ENCODE measurements around the gene SLC7A7. TPM values are rescaled to one million over a fixed set of nuclear protein-coding genes. Genes with fewer than 3 reads are reported as not detected.
"Not testable (repeated sequence)": the region's sequence is repeated elsewhere in the genome, so short reads cannot be mapped to it uniquely, and the experiment has no call there.

SLC7A7 gene
- polyA plus RNA-seq, 1 donor: 660 TPM

DNA sequence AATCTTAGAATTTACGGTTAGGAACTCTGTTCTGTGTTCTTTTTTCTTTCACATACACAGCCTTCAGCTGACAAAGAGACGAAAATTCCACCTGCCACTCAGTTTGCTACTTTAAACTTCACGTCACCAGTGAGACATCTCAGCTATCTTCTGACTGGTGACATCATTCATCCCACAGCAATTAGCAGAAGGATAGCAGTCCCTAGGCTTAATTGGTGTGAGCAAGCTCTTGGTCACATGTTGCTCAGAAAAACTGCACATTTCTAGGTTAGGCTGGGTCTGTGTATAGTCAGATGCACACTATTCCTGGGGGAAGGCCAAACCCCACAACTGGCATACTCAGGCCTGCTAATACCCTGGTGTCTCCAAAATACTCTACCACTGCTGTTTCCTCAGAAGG lies 23.9 kb downstream of the SLC7A7 start:
- WGBS (ENCODE audit: insufficient coverage, low lambda C conversion rate): 38% methylated on average over 1 of the region's 3 CpGs

DNA sequence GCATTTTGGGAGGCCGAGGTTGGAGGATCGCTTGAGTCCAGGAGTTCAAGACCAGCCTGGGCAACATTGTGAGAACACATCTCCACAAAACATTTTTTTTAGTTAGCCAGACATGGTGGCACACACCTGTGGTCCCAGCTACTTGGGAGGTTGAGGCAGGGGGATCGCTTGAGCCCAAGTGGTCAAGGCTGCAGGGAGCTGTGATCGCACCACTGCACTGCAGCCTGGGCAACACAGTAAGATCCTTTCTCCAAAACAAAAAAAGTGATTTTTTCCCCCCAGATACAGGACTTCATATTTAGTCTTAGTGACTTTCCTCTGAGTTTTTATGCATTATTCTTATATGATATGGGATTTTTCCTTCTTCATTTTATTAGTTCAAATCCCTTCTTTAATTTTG lies 28.6 kb downstream of the SLC7A7 start:
- Histone ChIP-seq H3K4me3 (ENCODE audit: low read length) (no peak overlapping the region), H3K36me3 (ENCODE audit: control insufficient read depth, insufficient read depth, low read length) (peaks cover 3% of the 10 kb centered on the region), H3K9me3 (ENCODE audit: control insufficient read depth, low read depth, low read length) (no peaks in the 10 kb centered on the region), H3K27ac (ENCODE audit: low read length) (no peak overlapping the region), H3K4me1 (ENCODE audit: control insufficient read depth, insufficient read depth, low read length) (peaks cover 9% of the 10 kb centered on the region), H3K27me3 (ENCODE audit: control insufficient read depth, insufficient read depth, low read length) (no peaks in the 10 kb centered on the region)
- DNase-seq: no peak
- no CpG with 5 or more reads among the region's 4 CpGs for WGBS (ENCODE audit: insufficient coverage, low lambda C conversion rate)

More for the DNA sequence above, 23.9 kb downstream of the SLC7A7 start:
- Histone ChIP-seq H3K4me3 (ENCODE audit: low read length) (no peak overlapping the region), H3K27me3 (ENCODE audit: control insufficient read depth, insufficient read depth, low read length) (no peaks in the 10 kb centered on the region), H3K36me3 (ENCODE audit: control insufficient read depth, insufficient read depth, low read length) (peaks cover 7% of the 10 kb centered on the region), H3K4me1 (ENCODE audit: control insufficient read depth, insufficient read depth, low read length) (peaks cover 13% of the 10 kb centered on the region), H3K27ac (ENCODE audit: low read length) (peak overlapping the region; percentile 86), H3K9me3 (ENCODE audit: control insufficient read depth, low read depth, low read length) (no peaks in the 10 kb centered on the region)
- peak; percentile 64 to 81 for DNase-seq

DNA sequence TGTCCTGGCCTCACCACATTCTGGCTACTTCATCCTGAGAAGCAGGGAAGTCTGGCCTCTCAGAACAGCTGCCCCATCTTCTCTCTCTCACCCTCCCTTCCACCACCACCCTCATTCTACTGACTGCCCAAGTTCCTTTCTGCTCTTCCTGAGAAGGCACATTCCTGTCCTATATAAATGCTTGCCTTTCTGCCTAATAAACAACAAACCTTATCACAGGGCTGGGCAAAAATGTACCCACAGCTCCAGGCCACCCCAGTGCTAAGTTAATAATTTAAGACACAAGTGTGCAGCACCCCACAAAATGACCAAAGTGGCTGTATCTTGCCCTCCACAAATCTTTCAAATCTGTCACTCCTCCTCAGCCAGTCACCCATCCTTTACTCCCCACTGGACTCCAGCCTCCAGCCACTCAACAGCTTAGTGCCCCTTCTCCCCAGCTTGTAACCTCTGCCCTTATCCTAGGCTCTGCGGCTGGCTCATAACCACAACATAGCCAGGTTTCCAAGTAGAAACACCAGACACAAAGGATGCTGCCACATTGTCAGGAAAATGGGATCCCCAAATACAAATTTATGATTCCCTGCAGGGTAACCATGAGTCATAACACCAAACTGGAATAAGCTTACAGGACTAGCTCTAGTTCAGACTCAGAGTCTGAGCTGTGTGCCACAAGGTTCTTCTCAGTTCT lies 33.8 kb downstream of the SLC7A7 start:
- Histone ChIP-seq H3K27me3 (ENCODE audit: control insufficient read depth, insufficient read depth, low read length) (no peaks in the 10 kb centered on the region), H3K27ac (ENCODE audit: low read length) (peak overlapping the region; percentile 63), H3K4me1 (ENCODE audit: control insufficient read depth, insufficient read depth, low read length) (peaks cover 34% of the 10 kb centered on the region), H3K4me3 (ENCODE audit: low read length) (no peak overlapping the region), H3K36me3 (ENCODE audit: control insufficient read depth, insufficient read depth, low read length) (peaks cover 13% of the 10 kb centered on the region), H3K9me3 (ENCODE audit: control insufficient read depth, low read depth, low read length) (no peaks in the 10 kb centered on the region)
- no CpG with 5 or more reads among the region's 1 CpG for WGBS (ENCODE audit: insufficient coverage, low lambda C conversion rate)
- DNase-seq: peak in 1 of 2 donors; percentile 59

DNA sequence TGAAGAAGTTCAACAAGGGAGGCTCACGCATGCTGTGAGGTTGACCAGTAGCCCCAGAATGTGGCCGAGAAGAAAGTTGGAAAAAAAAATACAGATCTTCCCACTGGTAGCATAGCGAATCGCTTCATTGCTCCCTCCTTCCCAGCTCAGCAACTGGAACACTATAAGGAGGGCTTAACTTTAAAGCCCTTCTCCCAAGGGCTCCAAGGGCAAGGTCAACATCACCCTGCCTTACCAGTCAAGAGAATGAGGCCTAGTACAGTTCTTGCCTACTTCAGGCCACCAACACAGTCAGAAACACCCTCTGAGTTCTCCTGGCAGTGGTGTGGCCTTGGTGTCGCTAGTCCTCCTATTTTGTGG lies 34.3 kb downstream of the SLC7A7 start:
- peaks cover 34% of the 10 kb centered on the region for H3K4me1 ChIP-seq (ENCODE audit: control insufficient read depth, insufficient read depth, low read length)

DNA sequence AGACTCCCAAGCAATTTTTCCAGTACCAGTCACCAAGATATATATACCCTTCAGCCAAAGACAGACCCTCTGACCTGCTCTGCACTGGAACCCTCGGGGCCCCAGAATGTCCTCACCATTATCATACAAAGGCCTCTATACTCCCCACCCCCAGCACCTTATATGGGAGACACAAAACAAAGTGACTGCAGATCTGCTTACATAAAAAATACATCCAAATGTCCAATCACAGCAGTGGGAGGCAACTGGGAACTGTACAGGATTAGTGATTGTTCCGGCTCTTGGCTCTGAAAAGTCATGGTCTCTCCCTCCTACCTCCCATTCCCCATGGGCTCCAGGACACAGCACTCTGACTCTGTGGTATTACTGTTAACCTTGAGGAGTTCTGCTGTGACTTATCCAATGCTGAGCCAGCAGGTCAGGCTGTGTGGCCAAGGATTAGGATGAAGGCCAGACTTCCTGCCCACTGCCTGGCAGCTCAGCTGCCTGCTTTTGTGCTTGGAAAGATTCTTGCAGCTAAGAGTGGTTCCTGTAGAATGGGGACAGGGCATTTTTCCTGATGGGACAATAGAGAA lies 35.0 kb downstream of the SLC7A7 start:
- no peak for DNase-seq
- H3K4me3 ChIP-seq (ENCODE audit: low read length): no peak overlapping the region
- WGBS (ENCODE audit: insufficient coverage, low lambda C conversion rate): no CpG with 5 or more reads among the region's 2 CpGs
- H3K27ac ChIP-seq (ENCODE audit: low read length): peak overlapping the region; percentile 63
- H3K36me3 ChIP-seq (ENCODE audit: control insufficient read depth, insufficient read depth, low read length): peaks cover 26% of the 10 kb centered on the region
- H3K4me1 ChIP-seq (ENCODE audit: control insufficient read depth, insufficient read depth, low read length): peaks cover 34% of the 10 kb centered on the region
- H3K27me3 ChIP-seq (ENCODE audit: control insufficient read depth, insufficient read depth, low read length): no peaks in the 10 kb centered on the region
- H3K9me3 ChIP-seq (ENCODE audit: control insufficient read depth, low read depth, low read length): no peaks in the 10 kb centered on the region

More for the DNA sequence above, 34.3 kb downstream of the SLC7A7 start:
- peak overlapping the region; percentile 63 for H3K27ac ChIP-seq (ENCODE audit: low read length)
- WGBS (ENCODE audit: insufficient coverage, low lambda C conversion rate): no CpG with 5 or more reads among the region's 5 CpGs
- H3K27me3 ChIP-seq (ENCODE audit: control insufficient read depth, insufficient read depth, low read length): no peaks in the 10 kb centered on the region
- no peaks in the 10 kb centered on the region for H3K9me3 ChIP-seq (ENCODE audit: control insufficient read depth, low read depth, low read length)
- no peak for DNase-seq
- H3K4me3 ChIP-seq (ENCODE audit: low read length): no peak overlapping the region
- H3K36me3 ChIP-seq (ENCODE audit: control insufficient read depth, insufficient read depth, low read length): peaks cover 18% of the 10 kb centered on the region

DNA sequence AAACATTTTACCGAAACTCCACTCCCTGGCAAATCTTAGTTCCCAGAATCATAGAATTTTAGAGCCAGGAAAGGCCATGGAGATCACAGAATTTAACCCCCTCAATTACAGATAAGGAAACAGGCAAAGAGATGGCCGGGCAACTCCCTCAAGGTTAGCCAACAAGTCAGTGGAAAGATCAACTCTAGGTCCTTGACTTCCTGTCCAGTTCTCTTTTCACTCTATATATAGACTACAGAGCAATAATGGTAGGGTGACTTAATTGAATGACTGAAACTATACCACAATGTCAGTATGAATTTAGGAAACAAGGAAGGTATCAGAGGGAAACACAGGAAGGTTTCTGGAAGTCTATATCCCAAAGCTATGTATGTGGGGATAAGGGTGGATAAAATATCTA lies 37.2 kb downstream of the SLC7A7 start:
- WGBS (ENCODE audit: insufficient coverage, low lambda C conversion rate): no CpG with 5 or more reads among the region's 2 CpGs
- H3K4me1 ChIP-seq (ENCODE audit: control insufficient read depth, insufficient read depth, low read length): peaks cover 28% of the 10 kb centered on the region
- no peaks in the 10 kb centered on the region for H3K27me3 ChIP-seq (ENCODE audit: control insufficient read depth, insufficient read depth, low read length)
- H3K9me3 ChIP-seq (ENCODE audit: control insufficient read depth, low read depth, low read length): no peaks in the 10 kb centered on the region
- no peak overlapping the region for H3K4me3 ChIP-seq (ENCODE audit: low read length)
- no peak for DNase-seq
- peak overlapping the region; percentile 12 for H3K27ac ChIP-seq (ENCODE audit: low read length)
- peaks cover 40% of the 10 kb centered on the region for H3K36me3 ChIP-seq (ENCODE audit: control insufficient read depth, insufficient read depth, low read length)

DNA sequence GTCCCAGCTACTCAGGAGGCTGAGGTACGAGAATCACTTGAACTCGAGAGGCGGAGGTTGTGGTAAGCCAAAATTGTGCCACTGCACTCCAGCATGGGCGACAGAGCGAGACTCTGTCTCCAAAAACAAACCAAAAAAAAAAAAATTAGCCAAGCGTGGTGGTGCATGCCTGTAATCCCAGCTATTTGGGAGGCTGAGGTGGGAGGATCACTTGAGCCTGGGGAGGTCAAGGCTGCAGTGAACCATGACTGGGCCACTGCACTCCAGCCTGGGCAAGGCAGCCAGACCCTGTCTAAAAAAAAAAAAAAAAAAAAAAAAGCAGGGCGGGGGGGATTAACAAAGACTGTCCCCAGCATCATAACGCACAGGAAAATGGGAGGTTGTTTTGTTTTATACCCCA lies 38.4 kb downstream of the SLC7A7 start:
- not testable (repeated sequence) for DNase-seq; H3K4me3 ChIP-seq (ENCODE audit: low read length); H3K27me3 ChIP-seq (ENCODE audit: control insufficient read depth, insufficient read depth, low read length); H3K9me3 ChIP-seq (ENCODE audit: control insufficient read depth, low read depth, low read length); H3K27ac ChIP-seq (ENCODE audit: low read length)
- WGBS (ENCODE audit: insufficient coverage, low lambda C conversion rate): 100% methylated on average over 1 of the region's 8 CpGs
- peaks cover 46% of the 10 kb centered on the region for H3K36me3 ChIP-seq (ENCODE audit: control insufficient read depth, insufficient read depth, low read length)
- peaks cover 28% of the 10 kb centered on the region for H3K4me1 ChIP-seq (ENCODE audit: control insufficient read depth, insufficient read depth, low read length)

DNA sequence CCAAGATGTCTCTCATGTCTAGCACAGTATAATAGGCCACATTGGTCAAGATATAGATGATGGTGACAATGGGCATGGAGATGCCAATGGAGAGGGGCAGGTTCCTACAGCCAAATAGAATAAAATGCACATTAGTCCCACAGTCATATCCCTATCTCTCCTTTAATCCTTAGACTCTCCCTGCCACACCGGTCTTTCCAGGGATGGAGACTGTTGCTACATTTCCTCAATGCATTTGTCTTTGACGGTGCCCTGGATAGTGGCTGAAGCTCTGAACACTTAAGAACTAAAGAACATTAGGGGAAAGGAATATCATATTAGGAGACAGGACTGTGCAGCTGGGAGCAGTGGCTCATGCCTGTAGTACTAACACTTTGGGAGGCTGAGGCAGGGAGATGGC lies 39.0 kb downstream of the SLC7A7 start:
- no peaks in the 10 kb centered on the region for H3K9me3 ChIP-seq (ENCODE audit: control insufficient read depth, low read depth, low read length)
- H3K4me3 ChIP-seq (ENCODE audit: low read length): no peak overlapping the region
- H3K4me1 ChIP-seq (ENCODE audit: control insufficient read depth, insufficient read depth, low read length): peaks cover 21% of the 10 kb centered on the region
- no peak for DNase-seq
- no peak overlapping the region for H3K27ac ChIP-seq (ENCODE audit: low read length)
- H3K27me3 ChIP-seq (ENCODE audit: control insufficient read depth, insufficient read depth, low read length): no peaks in the 10 kb centered on the region
- H3K36me3 ChIP-seq (ENCODE audit: control insufficient read depth, insufficient read depth, low read length): peaks cover 52% of the 10 kb centered on the region
- 80% methylated on average over 1 of the region's 2 CpGs for WGBS (ENCODE audit: insufficient coverage, low lambda C conversion rate)

DNA sequence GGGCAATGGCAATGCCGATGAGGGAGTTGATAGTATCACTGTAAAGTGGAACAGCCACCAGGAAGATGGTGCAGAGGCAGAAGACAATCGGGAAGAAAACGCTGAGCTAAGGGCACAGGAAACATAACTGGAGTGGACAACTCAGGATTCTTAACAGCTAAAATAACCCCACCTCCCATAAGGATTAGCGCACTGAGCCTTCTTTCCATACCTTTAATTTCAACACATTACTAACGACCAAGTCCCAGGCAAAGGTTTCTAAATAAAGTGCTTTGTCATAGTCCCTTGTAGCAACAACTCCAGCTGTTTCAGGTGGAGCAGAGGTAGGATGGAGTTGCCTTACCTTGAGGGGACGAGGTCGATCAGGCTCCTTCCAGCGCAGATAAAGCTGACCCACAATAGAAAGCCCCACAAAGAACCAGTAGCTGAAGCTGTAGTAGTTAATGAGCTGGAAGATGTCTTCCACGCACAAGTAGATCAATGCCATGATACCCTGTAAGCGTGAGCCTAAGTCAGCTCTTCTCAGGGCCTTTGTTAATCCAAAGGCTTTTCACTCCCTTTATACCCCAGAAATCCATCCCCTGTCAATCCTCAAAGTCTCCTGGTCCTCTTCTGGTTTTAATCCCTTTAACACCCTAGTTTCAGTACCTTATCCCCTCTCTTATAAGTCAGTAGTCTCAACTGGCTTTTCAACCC lies 41.1 kb downstream of the SLC7A7 start:
- Histone ChIP-seq H3K9me3 (ENCODE audit: control insufficient read depth, low read depth, low read length) (no peaks in the 10 kb centered on the region), H3K36me3 (ENCODE audit: control insufficient read depth, insufficient read depth, low read length) (peaks cover 72% of the 10 kb centered on the region), H3K27ac (ENCODE audit: low read length) (no peak overlapping the region), H3K4me1 (ENCODE audit: control insufficient read depth, insufficient read depth, low read length) (peaks cover 4% of the 10 kb centered on the region), H3K4me3 (ENCODE audit: low read length) (no peak overlapping the region), H3K27me3 (ENCODE audit: control insufficient read depth, insufficient read depth, low read length) (no peaks in the 10 kb centered on the region)
- no peak for DNase-seq
- no CpG with 5 or more reads among the region's 10 CpGs for WGBS (ENCODE audit: insufficient coverage, low lambda C conversion rate)

DNA sequence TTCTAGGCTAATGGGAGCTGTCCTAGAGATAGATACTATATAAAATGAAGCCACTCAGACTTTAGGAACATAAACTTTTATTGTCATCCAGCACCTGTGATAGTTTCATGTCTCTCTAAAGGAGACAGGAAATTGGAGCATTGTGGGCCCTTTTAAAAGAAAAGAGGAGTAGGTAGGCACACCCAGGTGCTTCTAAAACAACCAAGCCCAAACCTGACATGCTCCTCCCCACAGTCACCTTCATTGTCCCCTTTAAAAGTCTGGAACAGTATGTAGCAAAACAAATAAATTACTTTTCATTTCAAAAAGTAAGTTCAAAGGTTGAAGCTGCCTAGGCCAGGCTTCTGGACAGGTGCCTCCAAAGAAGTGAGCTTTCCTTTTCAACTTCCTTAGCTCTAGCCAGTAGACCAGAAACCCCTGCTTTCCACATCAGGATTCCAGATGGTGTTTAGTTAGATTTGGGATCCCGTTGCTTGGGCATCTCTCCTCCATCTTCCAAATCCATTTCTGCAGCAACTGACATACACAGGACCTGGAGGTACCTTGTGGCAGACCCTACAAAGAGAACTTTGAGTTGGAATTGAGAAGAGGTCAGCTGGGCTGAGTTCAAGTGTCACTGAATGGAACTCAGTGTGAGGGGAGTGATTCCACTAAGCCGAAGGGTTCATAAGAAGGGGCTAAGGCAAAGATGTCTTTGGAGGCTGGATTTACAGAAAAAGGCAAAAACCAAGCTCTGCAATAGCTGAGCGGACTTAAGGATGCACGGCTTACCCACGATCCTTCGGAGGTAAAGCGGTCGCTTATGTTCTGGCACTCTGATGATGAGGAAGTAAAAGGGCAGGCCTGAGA lies 41.8 kb downstream of the SLC7A7 start:
- H3K27ac ChIP-seq (ENCODE audit: low read length): no peak overlapping the region
- H3K36me3 ChIP-seq (ENCODE audit: control insufficient read depth, insufficient read depth, low read length): peaks cover 74% of the 10 kb centered on the region
- no peaks in the 10 kb centered on the region for H3K9me3 ChIP-seq (ENCODE audit: control insufficient read depth, low read depth, low read length)
- WGBS (ENCODE audit: insufficient coverage, low lambda C conversion rate): 100% methylated on average over 1 of the region's 8 CpGs
- H3K27me3 ChIP-seq (ENCODE audit: control insufficient read depth, insufficient read depth, low read length): no peaks in the 10 kb centered on the region
- peaks cover 4% of the 10 kb centered on the region for H3K4me1 ChIP-seq (ENCODE audit: control insufficient read depth, insufficient read depth, low read length)
- no peak overlapping the region for H3K4me3 ChIP-seq (ENCODE audit: low read length)
- DNase-seq: no peak
